ENCODE results near the gene HCFC1R1. TPM values are rescaled to one million over a fixed set of nuclear protein-coding genes. Genes with fewer than 3 reads are reported as not detected.

Gene HCFC1R1
- total RNA-seq, 1 experiment from 2014 or later = 76.0 TPM

DNA sequence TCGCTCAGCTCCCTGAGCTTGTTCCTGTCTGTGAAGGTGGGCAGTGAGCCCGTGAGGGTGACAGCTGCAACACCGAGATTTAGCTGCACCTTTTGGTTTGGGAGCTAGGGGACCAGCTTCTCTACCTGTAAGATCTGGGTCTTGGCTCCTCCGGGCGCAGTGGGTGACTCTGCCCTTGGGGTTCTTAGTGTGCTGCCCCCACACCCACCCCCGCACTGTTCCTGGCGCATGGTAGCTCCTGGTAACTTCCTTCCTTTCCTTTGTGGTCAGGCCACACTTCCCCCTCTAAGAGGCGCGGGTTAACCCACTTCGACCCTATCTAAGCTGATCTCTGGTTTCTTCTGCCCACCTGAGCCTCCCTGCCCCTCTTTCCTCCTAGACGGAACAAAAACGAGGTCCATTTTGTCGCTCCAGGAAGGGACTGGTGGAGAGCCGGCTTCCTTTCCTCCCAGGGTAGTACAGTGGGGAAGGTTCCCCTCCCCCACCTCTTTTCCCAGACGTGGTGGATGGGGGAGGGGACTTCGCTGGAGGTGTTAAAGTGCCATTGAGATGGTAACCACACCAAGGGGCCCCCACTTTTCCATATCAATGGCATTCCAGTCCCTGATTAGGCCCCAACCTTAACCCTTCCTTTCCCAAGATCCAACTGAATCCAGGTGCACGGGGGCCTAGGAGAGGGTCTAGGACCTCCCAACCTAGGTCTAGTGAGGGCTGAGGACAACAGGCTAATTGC lies 15.6 kb downstream of the HCFC1R1 start (continued):
- TF ChIP-seq, protein P1, sequence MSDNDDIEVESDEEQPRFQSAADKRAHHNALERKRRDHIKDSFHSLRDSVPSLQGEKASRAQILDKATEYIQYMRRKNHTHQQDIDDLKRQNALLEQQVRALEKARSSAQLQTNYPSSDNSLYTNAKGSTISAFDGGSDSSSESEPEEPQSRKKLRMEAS (CRISPR knock-in tag; IDR thresholded peaks at IDR 0.05) = peak; percentile 19; the same call in 1 of the 2 replicates
- TF ChIP-seq, protein P2, sequence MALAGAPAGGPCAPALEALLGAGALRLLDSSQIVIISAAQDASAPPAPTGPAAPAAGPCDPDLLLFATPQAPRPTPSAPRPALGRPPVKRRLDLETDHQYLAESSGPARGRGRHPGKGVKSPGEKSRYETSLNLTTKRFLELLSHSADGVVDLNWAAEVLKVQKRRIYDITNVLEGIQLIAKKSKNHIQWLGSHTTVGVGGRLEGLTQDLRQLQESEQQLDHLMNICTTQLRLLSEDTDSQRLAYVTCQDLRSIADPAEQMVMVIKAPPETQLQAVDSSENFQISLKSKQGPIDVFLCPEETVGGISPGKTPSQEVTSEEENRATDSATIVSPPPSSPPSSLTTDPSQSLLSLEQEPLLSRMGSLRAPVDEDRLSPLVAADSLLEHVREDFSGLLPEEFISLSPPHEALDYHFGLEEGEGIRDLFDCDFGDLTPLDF (CRISPR knock-in tag; IDR thresholded peaks at IDR 0.05) = no peak
- TF ChIP-seq PRRX2 (CRISPR knock-in tag; IDR thresholded peaks at IDR 0.05) (peak; percentile 54; the same call in 1 of the 2 replicates), ZNF232 (CRISPR knock-in tag; IDR thresholded peaks at IDR 0.05) (no peak), ZNF138 (CRISPR knock-in tag; conservative IDR thresholded peaks at IDR 0.05) (no peak), FOXJ3 (CRISPR knock-in tag; IDR thresholded peaks at IDR 0.05; ENCODE audit: borderline replicate concordance) (peak; percentile 17; the same call in 1 of the 2 replicates), OVOL2 (CRISPR knock-in tag; IDR thresholded peaks at IDR 0.05; ENCODE audit: borderline replicate concordance) (no peak), MXD4 (CRISPR knock-in tag; IDR thresholded peaks at IDR 0.05; ENCODE audit: borderline replicate concordance) (no peak), ESRRA (CRISPR knock-in tag; IDR thresholded peaks at IDR 0.05; ENCODE audit: borderline replicate concordance) (peak; percentile 70; the same call in 1 of the 2 replicates)
- TF ChIP-seq, protein P3, sequence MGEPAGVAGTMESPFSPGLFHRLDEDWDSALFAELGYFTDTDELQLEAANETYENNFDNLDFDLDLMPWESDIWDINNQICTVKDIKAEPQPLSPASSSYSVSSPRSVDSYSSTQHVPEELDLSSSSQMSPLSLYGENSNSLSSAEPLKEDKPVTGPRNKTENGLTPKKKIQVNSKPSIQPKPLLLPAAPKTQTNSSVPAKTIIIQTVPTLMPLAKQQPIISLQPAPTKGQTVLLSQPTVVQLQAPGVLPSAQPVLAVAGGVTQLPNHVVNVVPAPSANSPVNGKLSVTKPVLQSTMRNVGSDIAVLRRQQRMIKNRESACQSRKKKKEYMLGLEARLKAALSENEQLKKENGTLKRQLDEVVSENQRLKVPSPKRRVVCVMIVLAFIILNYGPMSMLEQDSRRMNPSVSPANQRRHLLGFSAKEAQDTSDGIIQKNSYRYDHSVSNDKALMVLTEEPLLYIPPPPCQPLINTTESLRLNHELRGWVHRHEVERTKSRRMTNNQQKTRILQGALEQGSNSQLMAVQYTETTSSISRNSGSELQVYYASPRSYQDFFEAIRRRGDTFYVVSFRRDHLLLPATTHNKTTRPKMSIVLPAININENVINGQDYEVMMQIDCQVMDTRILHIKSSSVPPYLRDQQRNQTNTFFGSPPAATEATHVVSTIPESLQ (CRISPR knock-in tag; IDR thresholded peaks at IDR 0.05) = no peak
- TF ChIP-seq, protein P4, sequence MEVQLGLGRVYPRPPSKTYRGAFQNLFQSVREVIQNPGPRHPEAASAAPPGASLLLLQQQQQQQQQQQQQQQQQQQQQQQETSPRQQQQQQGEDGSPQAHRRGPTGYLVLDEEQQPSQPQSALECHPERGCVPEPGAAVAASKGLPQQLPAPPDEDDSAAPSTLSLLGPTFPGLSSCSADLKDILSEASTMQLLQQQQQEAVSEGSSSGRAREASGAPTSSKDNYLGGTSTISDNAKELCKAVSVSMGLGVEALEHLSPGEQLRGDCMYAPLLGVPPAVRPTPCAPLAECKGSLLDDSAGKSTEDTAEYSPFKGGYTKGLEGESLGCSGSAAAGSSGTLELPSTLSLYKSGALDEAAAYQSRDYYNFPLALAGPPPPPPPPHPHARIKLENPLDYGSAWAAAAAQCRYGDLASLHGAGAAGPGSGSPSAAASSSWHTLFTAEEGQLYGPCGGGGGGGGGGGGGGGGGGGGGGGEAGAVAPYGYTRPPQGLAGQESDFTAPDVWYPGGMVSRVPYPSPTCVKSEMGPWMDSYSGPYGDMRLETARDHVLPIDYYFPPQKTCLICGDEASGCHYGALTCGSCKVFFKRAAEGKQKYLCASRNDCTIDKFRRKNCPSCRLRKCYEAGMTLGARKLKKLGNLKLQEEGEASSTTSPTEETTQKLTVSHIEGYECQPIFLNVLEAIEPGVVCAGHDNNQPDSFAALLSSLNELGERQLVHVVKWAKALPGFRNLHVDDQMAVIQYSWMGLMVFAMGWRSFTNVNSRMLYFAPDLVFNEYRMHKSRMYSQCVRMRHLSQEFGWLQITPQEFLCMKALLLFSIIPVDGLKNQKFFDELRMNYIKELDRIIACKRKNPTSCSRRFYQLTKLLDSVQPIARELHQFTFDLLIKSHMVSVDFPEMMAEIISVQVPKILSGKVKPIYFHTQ (CRISPR knock-in tag; IDR thresholded peaks at IDR 0.05) = 0 out of 2 replicates have a peak, but pooled peaks have one; percentile 23

DNA sequence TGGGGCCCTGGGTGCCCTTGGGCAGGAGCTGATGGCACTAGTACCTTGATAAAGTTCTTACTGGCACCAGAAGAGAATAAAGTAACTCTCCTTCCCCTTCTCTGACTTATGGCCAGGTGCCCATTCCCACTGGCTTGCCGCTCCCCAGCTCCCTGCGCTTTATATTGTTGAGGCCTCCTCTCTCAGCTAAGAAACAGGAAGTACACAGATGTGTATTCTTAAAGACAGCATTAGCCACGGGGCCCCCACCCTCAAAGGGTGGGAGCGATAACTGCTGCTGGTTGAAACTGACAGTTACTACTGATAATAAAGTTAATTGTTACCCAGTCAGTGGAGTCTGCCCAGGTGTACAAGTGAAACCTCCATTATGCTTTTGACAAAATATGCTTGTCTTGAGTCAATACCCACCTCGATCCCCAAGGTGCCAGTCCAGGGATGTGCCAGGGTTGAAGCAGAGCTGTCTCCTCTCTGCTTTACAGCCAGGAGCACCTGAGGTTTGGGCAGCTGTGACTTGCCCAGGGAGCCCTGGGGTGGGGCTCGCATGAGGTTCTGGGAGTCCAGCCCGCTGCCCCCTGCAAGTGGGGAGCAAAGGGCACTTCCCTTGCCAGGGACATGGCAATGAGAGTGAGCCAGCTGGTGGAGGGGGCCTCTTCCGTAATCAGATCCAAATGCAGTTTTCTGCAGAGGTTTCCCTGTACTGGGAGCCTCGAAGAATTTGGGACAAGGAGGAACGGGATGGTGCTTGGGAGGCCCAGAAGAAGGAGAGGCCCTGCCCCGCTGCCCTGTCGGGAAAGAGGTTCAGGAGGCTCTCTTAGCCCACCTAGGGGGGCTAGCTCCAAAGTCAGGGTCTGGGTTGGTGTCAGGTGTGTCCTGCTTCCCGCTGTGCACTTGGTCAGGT lies 16.4 kb downstream of the HCFC1R1 start:
- H3K36me3 Mint-ChIP-seq = no peaks in the 10 kb centered on the region
- peaks cover 55% of the 10 kb centered on the region for H3K4me1 Mint-ChIP-seq
- ChIA-PET POLR2A (interaction anchor here (0.7 to 13.9 kb wide), 12 partner anchors 9 to 92 kb away, joined by 3 to 502 read pairs (median 3); partner anchors contain the start of genes CLDN6, HCFC1R1, KREMEN2 and PKMYT1), CTCF (interaction anchor here (0.9 to 13.4 kb wide), 12 partner anchors 14 to 143 kb away, joined by 3 to 360 read pairs (median 4); partner anchors contain the start of genes CLDN6, HCFC1R1, KREMEN2 and PAQR4)
- DNase-seq (ENCODE audit: low spot score) (no peak), ATAC-seq (no peak)
- peak overlapping the region; percentile 100 for H3K27ac Mint-ChIP-seq
- TF ChIP-seq SP1 (CRISPR knock-in tag; conservative IDR thresholded peaks at IDR 0.05) (no peak), ESRRA (CRISPR knock-in tag; IDR thresholded peaks at IDR 0.05; ENCODE audit: borderline replicate concordance) (no peak), HMGA2 (CRISPR knock-in tag; IDR thresholded peaks at IDR 0.05) (no peak), SMAD4 (CRISPR knock-in tag; IDR thresholded peaks at IDR 0.05) (no peak), ZNF423 (CRISPR knock-in tag; IDR thresholded peaks at IDR 0.05) (0 out of 2 replicates have a peak, but pooled peaks have one; percentile 39)
- TF ChIP-seq, protein P5, sequence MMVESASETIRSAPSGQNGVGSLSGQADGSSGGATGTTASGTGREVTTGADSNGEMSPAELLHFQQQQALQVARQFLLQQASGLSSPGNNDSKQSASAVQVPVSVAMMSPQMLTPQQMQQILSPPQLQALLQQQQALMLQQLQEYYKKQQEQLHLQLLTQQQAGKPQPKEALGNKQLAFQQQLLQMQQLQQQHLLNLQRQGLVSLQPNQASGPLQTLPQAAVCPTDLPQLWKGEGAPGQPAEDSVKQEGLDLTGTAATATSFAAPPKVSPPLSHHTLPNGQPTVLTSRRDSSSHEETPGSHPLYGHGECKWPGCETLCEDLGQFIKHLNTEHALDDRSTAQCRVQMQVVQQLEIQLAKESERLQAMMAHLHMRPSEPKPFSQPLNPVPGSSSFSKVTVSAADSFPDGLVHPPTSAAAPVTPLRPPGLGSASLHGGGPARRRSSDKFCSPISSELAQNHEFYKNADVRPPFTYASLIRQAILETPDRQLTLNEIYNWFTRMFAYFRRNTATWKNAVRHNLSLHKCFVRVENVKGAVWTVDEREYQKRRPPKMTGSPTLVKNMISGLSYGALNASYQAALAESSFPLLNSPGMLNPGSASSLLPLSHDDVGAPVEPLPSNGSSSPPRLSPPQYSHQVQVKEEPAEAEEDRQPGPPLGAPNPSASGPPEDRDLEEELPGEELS (CRISPR knock-in tag; IDR thresholded peaks at IDR 0.05) = peak; percentile 21; the same call in 1 of the 2 replicates
- TF ChIP-seq, protein P6, sequence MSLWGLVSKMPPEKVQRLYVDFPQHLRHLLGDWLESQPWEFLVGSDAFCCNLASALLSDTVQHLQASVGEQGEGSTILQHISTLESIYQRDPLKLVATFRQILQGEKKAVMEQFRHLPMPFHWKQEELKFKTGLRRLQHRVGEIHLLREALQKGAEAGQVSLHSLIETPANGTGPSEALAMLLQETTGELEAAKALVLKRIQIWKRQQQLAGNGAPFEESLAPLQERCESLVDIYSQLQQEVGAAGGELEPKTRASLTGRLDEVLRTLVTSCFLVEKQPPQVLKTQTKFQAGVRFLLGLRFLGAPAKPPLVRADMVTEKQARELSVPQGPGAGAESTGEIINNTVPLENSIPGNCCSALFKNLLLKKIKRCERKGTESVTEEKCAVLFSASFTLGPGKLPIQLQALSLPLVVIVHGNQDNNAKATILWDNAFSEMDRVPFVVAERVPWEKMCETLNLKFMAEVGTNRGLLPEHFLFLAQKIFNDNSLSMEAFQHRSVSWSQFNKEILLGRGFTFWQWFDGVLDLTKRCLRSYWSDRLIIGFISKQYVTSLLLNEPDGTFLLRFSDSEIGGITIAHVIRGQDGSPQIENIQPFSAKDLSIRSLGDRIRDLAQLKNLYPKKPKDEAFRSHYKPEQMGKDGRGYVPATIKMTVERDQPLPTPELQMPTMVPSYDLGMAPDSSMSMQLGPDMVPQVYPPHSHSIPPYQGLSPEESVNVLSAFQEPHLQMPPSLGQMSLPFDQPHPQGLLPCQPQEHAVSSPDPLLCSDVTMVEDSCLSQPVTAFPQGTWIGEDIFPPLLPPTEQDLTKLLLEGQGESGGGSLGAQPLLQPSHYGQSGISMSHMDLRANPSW (CRISPR knock-in tag; conservative IDR thresholded peaks at IDR 0.05; ENCODE audit: low read depth) = no peak
- TF ChIP-seq, protein P7, sequence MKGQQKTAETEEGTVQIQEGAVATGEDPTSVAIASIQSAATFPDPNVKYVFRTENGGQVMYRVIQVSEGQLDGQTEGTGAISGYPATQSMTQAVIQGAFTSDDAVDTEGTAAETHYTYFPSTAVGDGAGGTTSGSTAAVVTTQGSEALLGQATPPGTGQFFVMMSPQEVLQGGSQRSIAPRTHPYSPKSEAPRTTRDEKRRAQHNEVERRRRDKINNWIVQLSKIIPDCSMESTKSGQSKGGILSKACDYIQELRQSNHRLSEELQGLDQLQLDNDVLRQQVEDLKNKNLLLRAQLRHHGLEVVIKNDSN (CRISPR knock-in tag; IDR thresholded peaks at IDR 0.05) = 0 out of 2 replicates have a peak, but pooled peaks have one; percentile 23
- peak overlapping the region; percentile 74 for H3K4me3 Mint-ChIP-seq
- H3K27me3 Mint-ChIP-seq (ENCODE audit: low read depth) = no peaks in the 10 kb centered on the region
- H3K9me3 Mint-ChIP-seq = no peaks in the 10 kb centered on the region
